Measurements from ENCODE around the gene SSU72. TPM values are rescaled to one million over a fixed set of nuclear protein-coding genes. Genes with fewer than 3 reads are reported as not detected.
"Not testable (repeated sequence)": the region's sequence is repeated elsewhere in the genome, so short reads cannot be mapped to it uniquely, and the experiment has no call there.

SSU72 gene
- total RNA-seq, 1 experiment from 2014 or later = 193 TPM

GRCh38 chr1:1527092-1527816, 47.4 kb downstream of the SSU72 start:
- no peak for DNase-seq (ENCODE audit: low spot score)
- ChIA-PET POLR2A (ENCODE audit: low non-redundant PET) (no interaction called here), CTCF (no interaction called here)
- TF ChIP-seq CTCF (conservative IDR thresholded peaks at IDR 0.05; ENCODE audit: low read depth, low read length) (no peak), EZH2 (IDR thresholded peaks at IDR 0.05; ENCODE audit: borderline replicate concordance, low read depth, low read length, poor library complexity, severe bottlenecking) (no peak)
- Histone ChIP-seq H3K4me3 (ENCODE audit: low read depth, low read length, poor library complexity, severe bottlenecking) (no peak overlapping the region), H3K36me3 (ENCODE audit: insufficient read depth, low read length, poor library complexity, severe bottlenecking) (peaks cover 27% of the 10 kb centered on the region), H3K4me1 (ENCODE audit: insufficient read depth, low read length, poor library complexity, severe bottlenecking) (no peaks in the 10 kb centered on the region), H3K27me3 (replicated peaks; ENCODE audit: insufficient read depth, low read depth, low read length, poor library complexity) (no peaks in the 10 kb centered on the region), H3K27ac (ENCODE audit: low read depth, low read length, poor library complexity, severe bottlenecking) (no peak overlapping the region), H3K9me3 (ENCODE audit: low read depth, low read length, poor library complexity, severe bottlenecking) (no peaks in the 10 kb centered on the region)
- intact Hi-C loops (cut with micrococcal nuclease; ENCODE audit: unreplicated experiment) = no loop called here
- BruUV-seq (replicated peaks) = no TSS peak

GRCh38 chr1:1526476-1526875, 48.2 kb downstream of the SSU72 start:
- POLR2A ChIA-PET (ENCODE audit: low non-redundant PET); BruUV-seq (replicated peaks); CTCF ChIA-PET; DNase-seq (ENCODE audit: low spot score); H3K9me3 ChIP-seq (ENCODE audit: low read depth, low read length, poor library complexity, severe bottlenecking); intact Hi-C loops (cut with micrococcal nuclease; ENCODE audit: unreplicated experiment); H3K4me3 ChIP-seq (ENCODE audit: low read depth, low read length, poor library complexity, severe bottlenecking); H3K27me3 ChIP-seq (replicated peaks; ENCODE audit: insufficient read depth, low read depth, low read length, poor library complexity); H3K4me1 ChIP-seq (ENCODE audit: insufficient read depth, low read length, poor library complexity, severe bottlenecking); H3K27ac ChIP-seq (ENCODE audit: low read depth, low read length, poor library complexity, severe bottlenecking): not testable (repeated sequence)
- H3K36me3 ChIP-seq (ENCODE audit: insufficient read depth, low read length, poor library complexity, severe bottlenecking) = peaks cover 24% of the 10 kb centered on the region

GRCh38 chr1:1524750-1525383, 49.8 kb downstream of the SSU72 start:
- H3K9me3 ChIP-seq (ENCODE audit: low read depth, low read length, poor library complexity, severe bottlenecking); BruUV-seq (replicated peaks); intact Hi-C loops (cut with micrococcal nuclease; ENCODE audit: unreplicated experiment); H3K4me1 ChIP-seq (ENCODE audit: insufficient read depth, low read length, poor library complexity, severe bottlenecking); H3K27me3 ChIP-seq (replicated peaks; ENCODE audit: insufficient read depth, low read depth, low read length, poor library complexity); H3K27ac ChIP-seq (ENCODE audit: low read depth, low read length, poor library complexity, severe bottlenecking); POLR2A ChIA-PET (ENCODE audit: low non-redundant PET); DNase-seq (ENCODE audit: low spot score); H3K4me3 ChIP-seq (ENCODE audit: low read depth, low read length, poor library complexity, severe bottlenecking); CTCF ChIA-PET: not testable (repeated sequence)
- H3K36me3 ChIP-seq (ENCODE audit: insufficient read depth, low read length, poor library complexity, severe bottlenecking) = peaks cover 20% of the 10 kb centered on the region

- H3K4me3 ChIP-seq (ENCODE audit: low read depth, low read length, poor library complexity, severe bottlenecking); H3K4me1 ChIP-seq (ENCODE audit: insufficient read depth, low read length, poor library complexity, severe bottlenecking); CTCF ChIA-PET; H3K27ac ChIP-seq (ENCODE audit: low read depth, low read length, poor library complexity, severe bottlenecking); intact Hi-C loops (cut with micrococcal nuclease; ENCODE audit: unreplicated experiment); H3K36me3 ChIP-seq (ENCODE audit: insufficient read depth, low read length, poor library complexity, severe bottlenecking); H3K9me3 ChIP-seq (ENCODE audit: low read depth, low read length, poor library complexity, severe bottlenecking); H3K27me3 ChIP-seq (replicated peaks; ENCODE audit: insufficient read depth, low read depth, low read length, poor library complexity); BruUV-seq (replicated peaks); POLR2A ChIA-PET (ENCODE audit: low non-redundant PET); DNase-seq (ENCODE audit: low spot score): not testable (repeated sequence)
These were observed 51.0 kb downstream of the SSU72 start for GRCh38 chr1:1523651-1524050.

- BruUV-seq (replicated peaks); H3K9me3 ChIP-seq (ENCODE audit: low read depth, low read length, poor library complexity, severe bottlenecking); H3K27me3 ChIP-seq (replicated peaks; ENCODE audit: insufficient read depth, low read depth, low read length, poor library complexity); CTCF ChIA-PET; intact Hi-C loops (cut with micrococcal nuclease; ENCODE audit: unreplicated experiment); DNase-seq (ENCODE audit: low spot score); H3K4me1 ChIP-seq (ENCODE audit: insufficient read depth, low read length, poor library complexity, severe bottlenecking); H3K4me3 ChIP-seq (ENCODE audit: low read depth, low read length, poor library complexity, severe bottlenecking); POLR2A ChIA-PET (ENCODE audit: low non-redundant PET); H3K27ac ChIP-seq (ENCODE audit: low read depth, low read length, poor library complexity, severe bottlenecking): not testable (repeated sequence)
- H3K36me3 ChIP-seq (ENCODE audit: insufficient read depth, low read length, poor library complexity, severe bottlenecking) = peaks cover 11% of the 10 kb centered on the region
These were observed 51.4 kb downstream of the SSU72 start for GRCh38 chr1:1523226-1523625.

- not testable (repeated sequence) for BruUV-seq (replicated peaks)
These were observed 52.1 kb downstream of the SSU72 start for GRCh38 chr1:1522536-1522935.

More at GRCh38 chr1:1522536-1522935, 52.1 kb downstream of the SSU72 start:
- H3K9me3 ChIP-seq (ENCODE audit: low read depth, low read length, poor library complexity, severe bottlenecking); H3K4me3 ChIP-seq (ENCODE audit: low read depth, low read length, poor library complexity, severe bottlenecking); H3K4me1 ChIP-seq (ENCODE audit: insufficient read depth, low read length, poor library complexity, severe bottlenecking); H3K27me3 ChIP-seq (replicated peaks; ENCODE audit: insufficient read depth, low read depth, low read length, poor library complexity); POLR2A ChIA-PET (ENCODE audit: low non-redundant PET); DNase-seq (ENCODE audit: low spot score); intact Hi-C loops (cut with micrococcal nuclease; ENCODE audit: unreplicated experiment); CTCF ChIA-PET; H3K27ac ChIP-seq (ENCODE audit: low read depth, low read length, poor library complexity, severe bottlenecking): not testable (repeated sequence)
- H3K36me3 ChIP-seq (ENCODE audit: insufficient read depth, low read length, poor library complexity, severe bottlenecking) = peaks cover 13% of the 10 kb centered on the region
